Measurements from ENCODE around the gene ZNF599.

DNA sequence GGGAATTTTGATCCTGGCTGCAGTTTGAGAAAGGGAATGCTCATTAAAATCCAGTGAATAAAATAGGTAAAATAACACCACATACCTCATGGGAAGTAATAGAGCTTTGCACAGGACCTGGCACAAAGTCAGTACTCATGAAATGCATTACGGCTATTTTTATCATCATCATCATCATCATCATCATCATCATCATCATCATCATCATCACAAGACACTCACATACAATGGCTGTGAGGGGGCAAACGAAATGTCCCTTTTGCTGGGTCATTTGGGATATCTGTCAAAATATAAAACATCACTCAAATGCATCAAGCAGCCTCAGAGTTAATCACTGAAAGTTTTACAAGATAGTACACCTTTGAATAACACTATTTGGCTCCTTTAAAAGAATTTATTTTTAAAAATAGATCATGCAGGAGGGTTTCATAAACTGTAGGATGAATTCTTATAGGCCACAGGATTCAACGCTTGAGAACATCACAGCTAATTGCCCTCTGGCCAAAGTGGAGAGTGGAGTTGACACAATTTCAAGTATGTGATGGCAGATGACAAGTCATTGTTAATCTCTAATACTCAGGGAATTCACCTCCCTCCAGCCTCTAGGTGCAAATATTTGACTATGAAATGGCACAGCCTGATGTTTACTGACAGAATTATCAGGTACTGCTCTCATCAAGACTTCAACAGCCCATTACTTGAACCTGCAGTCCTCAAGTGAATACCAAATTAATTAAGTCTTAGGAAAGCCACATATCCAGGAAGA is 14.2 kb upstream of the ZNF599 start:
- TF ChIP-seq TAF1 (IDR thresholded peaks at IDR 0.05; ENCODE audit: borderline replicate concordance, insufficient read depth, low read length) (no peak), POLR2AphosphoS5 (IDR thresholded peaks at IDR 0.05; ENCODE audit: low read depth, low read length) (no peak), SIN3A (IDR thresholded peaks at IDR 0.05; ENCODE audit: borderline replicate concordance, insufficient read depth, low read length) (no peak), FOXP2 (optimal IDR thresholded peaks at IDR 0.05; ENCODE audit: borderline replicate concordance, extremely low read depth, extremely low read length, insufficient read depth) (no peak)
- TF ChIP-seq, protein P1, sequence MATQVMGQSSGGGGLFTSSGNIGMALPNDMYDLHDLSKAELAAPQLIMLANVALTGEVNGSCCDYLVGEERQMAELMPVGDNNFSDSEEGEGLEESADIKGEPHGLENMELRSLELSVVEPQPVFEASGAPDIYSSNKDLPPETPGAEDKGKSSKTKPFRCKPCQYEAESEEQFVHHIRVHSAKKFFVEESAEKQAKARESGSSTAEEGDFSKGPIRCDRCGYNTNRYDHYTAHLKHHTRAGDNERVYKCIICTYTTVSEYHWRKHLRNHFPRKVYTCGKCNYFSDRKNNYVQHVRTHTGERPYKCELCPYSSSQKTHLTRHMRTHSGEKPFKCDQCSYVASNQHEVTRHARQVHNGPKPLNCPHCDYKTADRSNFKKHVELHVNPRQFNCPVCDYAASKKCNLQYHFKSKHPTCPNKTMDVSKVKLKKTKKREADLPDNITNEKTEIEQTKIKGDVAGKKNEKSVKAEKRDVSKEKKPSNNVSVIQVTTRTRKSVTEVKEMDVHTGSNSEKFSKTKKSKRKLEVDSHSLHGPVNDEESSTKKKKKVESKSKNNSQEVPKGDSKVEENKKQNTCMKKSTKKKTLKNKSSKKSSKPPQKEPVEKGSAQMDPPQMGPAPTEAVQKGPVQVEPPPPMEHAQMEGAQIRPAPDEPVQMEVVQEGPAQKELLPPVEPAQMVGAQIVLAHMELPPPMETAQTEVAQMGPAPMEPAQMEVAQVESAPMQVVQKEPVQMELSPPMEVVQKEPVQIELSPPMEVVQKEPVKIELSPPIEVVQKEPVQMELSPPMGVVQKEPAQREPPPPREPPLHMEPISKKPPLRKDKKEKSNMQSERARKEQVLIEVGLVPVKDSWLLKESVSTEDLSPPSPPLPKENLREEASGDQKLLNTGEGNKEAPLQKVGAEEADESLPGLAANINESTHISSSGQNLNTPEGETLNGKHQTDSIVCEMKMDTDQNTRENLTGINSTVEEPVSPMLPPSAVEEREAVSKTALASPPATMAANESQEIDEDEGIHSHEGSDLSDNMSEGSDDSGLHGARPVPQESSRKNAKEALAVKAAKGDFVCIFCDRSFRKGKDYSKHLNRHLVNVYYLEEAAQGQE (IDR thresholded peaks at IDR 0.05; ENCODE audit: insufficient read depth in 1 of 2, low read depth in 2 of 2, low read length in 2 of 2) = no peak
